Activated naive CD4-positive, alpha-beta T cell treated with anti-CD3 and anti-CD28 coated beads, Interleukin-2, amount 10 ng/mL, durations not matched to agents 7 days and 5 days (primary cell): Measurements from ENCODE around the gene MXD3.
A peak's percentile ranks its signal among the peaks of the same experiment; 100 is the strongest.
"Not testable (repeated sequence)": the region's sequence is repeated elsewhere in the genome, so short reads cannot be mapped to it uniquely, and the experiment has no call there.

Experiments used
- CTCF ChIA-PET: fragments of 350-600 bp; sonication (Branson Sonifier 250); formaldehyde crosslinking; loops from one replicate; lab custom pipeline; 2021; ENCODE audit warnings: antibody characterized with exemption; lab: Charles Lee
- DNase-seq: peaks from one replicate; pipeline ENCODE4 v3.0.0-alpha.2; 2020
- H3K27ac Mint-ChIP-seq: one replicate; pipeline ENCODE4 v1.8.0; 2021; ENCODE audit warnings: mild to moderate bottlenecking, moderate library complexity, mixed read lengths
- H3K27me3 Mint-ChIP-seq: one replicate; pipeline ENCODE4 v1.8.0; 2021; ENCODE audit warnings: mild to moderate bottlenecking, mixed read lengths
- H3K36me3 Mint-ChIP-seq: one replicate; pipeline ENCODE4 v1.8.0; 2021; ENCODE audit warnings: mixed read lengths
- H3K4me1 Mint-ChIP-seq: one replicate; pipeline ENCODE4 v1.8.0; 2021; ENCODE audit warnings: mixed read lengths
- H3K4me3 Mint-ChIP-seq: one replicate; pipeline ENCODE4 v1.8.0; 2021; ENCODE audit warnings: mild to moderate bottlenecking, moderate library complexity, mixed read lengths
- H3K9me3 Mint-ChIP-seq: one replicate; pipeline ENCODE4 v1.8.0; 2021; ENCODE audit warnings: mixed read lengths

Gene MXD3

GRCh38 chr5:177353093-177353492, 41.4 kb upstream of the MXD3 start:
- Mint-ChIP-seq H3K4me1 (peaks cover 77% of the 10 kb centered on the region), H3K4me3 (peak overlapping the region; percentile 15), H3K36me3 (peaks cover 25% of the 10 kb centered on the region)

GRCh38 chr5:177351392-177352329, 40.0 kb upstream of the MXD3 start, which contains the start of gene LMAN2:
Gene LMAN2 (minus strand): TSS chr5:177351668. CDS start chr5:177351647, 21 bp downstream.
- H3K9me3 Mint-ChIP-seq = peaks cover 11% of the 10 kb centered on the region
- DNase-seq = peak; percentile 94
- CTCF ChIA-PET = interaction anchor here (0.7 to 2.4 kb wide), 14 partner anchors 10 to 104 kb away, joined by 3 to 9 read pairs (median 4); no protein-coding TSS in a partner anchor
- peak within 1 kb of the TSS; percentile 99 for H3K27ac Mint-ChIP-seq
- peaks cover 32% of the 10 kb centered on the region for H3K36me3 Mint-ChIP-seq
- peaks cover 77% of the 10 kb centered on the region for H3K4me1 Mint-ChIP-seq
- no peaks in the 10 kb centered on the region for H3K27me3 Mint-ChIP-seq
- peak within 1 kb of the TSS; percentile 97 for H3K4me3 Mint-ChIP-seq

More at GRCh38 chr5:177353093-177353492, 41.4 kb upstream of the MXD3 start:
- Mint-ChIP-seq H3K9me3 (peaks cover 11% of the 10 kb centered on the region), H3K27ac (peak overlapping the region; percentile 7), H3K27me3 (no peaks in the 10 kb centered on the region)
- no peak for DNase-seq
- CTCF ChIA-PET = interaction anchor here (1.8 kb wide), 1 partner anchor 8 kb away, joined by 7 read pairs; no protein-coding TSS in a partner anchor

- CTCF ChIA-PET = interaction anchor here (0.6 to 2.4 kb wide), 14 partner anchors 11 to 123 kb away, joined by 3 to 9 read pairs (median 4); no protein-coding TSS in a partner anchor
- Mint-ChIP-seq H3K9me3 (peaks cover 10% of the 10 kb centered on the region), H3K4me3 (peak overlapping the region; percentile 97), H3K36me3 (peaks cover 39% of the 10 kb centered on the region), H3K27ac (peak overlapping the region; percentile 99), H3K27me3 (no peaks in the 10 kb centered on the region), H3K4me1 (peaks cover 76% of the 10 kb centered on the region)
- DNase-seq = no peak
Measured at GRCh38 chr5:177350776-177351391, 39.2 kb upstream of the MXD3 start.

- peaks cover 65% of the 10 kb centered on the region for H3K4me1 Mint-ChIP-seq
- peaks cover 3% of the 10 kb centered on the region for H3K9me3 Mint-ChIP-seq
- CTCF ChIA-PET = interaction anchor here (0.6 to 2.4 kb wide), 4 partner anchors 30 to 381 kb away, joined by 3 to 9 read pairs (median 4); no protein-coding TSS in a partner anchor
- H3K4me3 Mint-ChIP-seq = peak overlapping the region; percentile 97
- DNase-seq = no peak
- peaks cover 36% of the 10 kb centered on the region for H3K36me3 Mint-ChIP-seq
- H3K27me3 Mint-ChIP-seq = no peaks in the 10 kb centered on the region
- H3K27ac Mint-ChIP-seq = peak overlapping the region; percentile 29
Measured at GRCh38 chr5:177349762-177350161, 38.1 kb upstream of the MXD3 start.

- H3K27ac Mint-ChIP-seq = no peak overlapping the region
- DNase-seq = no peak
- peaks cover 60% of the 10 kb centered on the region for H3K4me1 Mint-ChIP-seq
- H3K9me3 Mint-ChIP-seq = no peaks in the 10 kb centered on the region
- H3K36me3 Mint-ChIP-seq = peaks cover 33% of the 10 kb centered on the region
- CTCF ChIA-PET = interaction anchor here (0.6 to 1.2 kb wide), 3 partner anchors 31 to 381 kb away, joined by 3 to 5 read pairs (median 4); no protein-coding TSS in a partner anchor
- H3K4me3 Mint-ChIP-seq = peak overlapping the region; percentile 97
- H3K27me3 Mint-ChIP-seq = no peaks in the 10 kb centered on the region
Measured at GRCh38 chr5:177349362-177349647, 37.6 kb upstream of the MXD3 start.

- Mint-ChIP-seq H3K36me3 (peaks cover 38% of the 10 kb centered on the region), H3K9me3 (no peaks in the 10 kb centered on the region), H3K4me1 (peaks cover 59% of the 10 kb centered on the region), H3K4me3 (no peak overlapping the region), H3K27me3 (no peaks in the 10 kb centered on the region), H3K27ac (no peak overlapping the region)
- CTCF ChIA-PET = interaction anchor here (0.5 to 1.5 kb wide), 3 partner anchors 22 to 36 kb away, joined by 3 to 4 read pairs (median 4); no protein-coding TSS in a partner anchor
- DNase-seq = no peak
Measured at GRCh38 chr5:177347699-177348098, 36.0 kb upstream of the MXD3 start.

GRCh38 chr5:177346820-177347219, 35.1 kb upstream of the MXD3 start:
- H3K27me3 Mint-ChIP-seq = no peaks in the 10 kb centered on the region
- H3K4me3 Mint-ChIP-seq = no peak overlapping the region
- H3K4me1 Mint-ChIP-seq = peaks cover 53% of the 10 kb centered on the region
- CTCF ChIA-PET = interaction anchor here (0.9 to 1.5 kb wide), 4 partner anchors 11 to 37 kb away, joined by 3 to 4 read pairs (median 3); no protein-coding TSS in a partner anchor
- no peak overlapping the region for H3K27ac Mint-ChIP-seq
- H3K9me3 Mint-ChIP-seq = no peaks in the 10 kb centered on the region
- no peak for DNase-seq
- peaks cover 41% of the 10 kb centered on the region for H3K36me3 Mint-ChIP-seq

GRCh38 chr5:177344891-177345290, 33.2 kb upstream of the MXD3 start:
- peaks cover 46% of the 10 kb centered on the region for H3K4me1 Mint-ChIP-seq
- no peak overlapping the region for H3K4me3 Mint-ChIP-seq
- no peaks in the 10 kb centered on the region for H3K27me3 Mint-ChIP-seq
- H3K36me3 Mint-ChIP-seq = peaks cover 49% of the 10 kb centered on the region
- H3K9me3 Mint-ChIP-seq = peaks cover 1% of the 10 kb centered on the region
- no peak for DNase-seq
- CTCF ChIA-PET = no interaction called here
- no peak overlapping the region for H3K27ac Mint-ChIP-seq

- H3K4me3 Mint-ChIP-seq = no peak overlapping the region
- DNase-seq = no peak
- H3K4me1 Mint-ChIP-seq = peaks cover 45% of the 10 kb centered on the region
- H3K36me3 Mint-ChIP-seq = peaks cover 49% of the 10 kb centered on the region
- H3K27ac Mint-ChIP-seq = no peak overlapping the region
- H3K9me3 Mint-ChIP-seq = peaks cover 5% of the 10 kb centered on the region
- no peaks in the 10 kb centered on the region for H3K27me3 Mint-ChIP-seq
- CTCF ChIA-PET = interaction anchor here (1.0 kb wide), 1 partner anchor 25 kb away, joined by 4 read pairs; no protein-coding TSS in a partner anchor
Measured at GRCh38 chr5:177343777-177344176, 32.1 kb upstream of the MXD3 start.

GRCh38 chr5:177343000-177343399, 31.3 kb upstream of the MXD3 start:
- H3K9me3 Mint-ChIP-seq, H3K27ac Mint-ChIP-seq, H3K27me3 Mint-ChIP-seq, H3K4me3 Mint-ChIP-seq, CTCF ChIA-PET, DNase-seq: not testable (repeated sequence)
- H3K4me1 Mint-ChIP-seq = peaks cover 42% of the 10 kb centered on the region
- peaks cover 50% of the 10 kb centered on the region for H3K36me3 Mint-ChIP-seq

- CTCF ChIA-PET = interaction anchor here (1.1 kb wide), 1 partner anchor 51 kb away, joined by 4 read pairs; no protein-coding TSS in a partner anchor
- Mint-ChIP-seq H3K9me3 (peaks cover 5% of the 10 kb centered on the region), H3K27ac (no peak overlapping the region), H3K4me1 (peaks cover 29% of the 10 kb centered on the region), H3K36me3 (peaks cover 52% of the 10 kb centered on the region), H3K27me3 (no peaks in the 10 kb centered on the region), H3K4me3 (no peak overlapping the region)
- no peak for DNase-seq
Measured at GRCh38 chr5:177339107-177339638, 27.5 kb upstream of the MXD3 start.

- CTCF ChIA-PET = interaction anchor here (0.6 to 1.1 kb wide), 2 partner anchors 20 to 52 kb away, joined by 3 to 4 read pairs; no protein-coding TSS in a partner anchor
- H3K9me3 Mint-ChIP-seq = peaks cover 5% of the 10 kb centered on the region
- no peaks in the 10 kb centered on the region for H3K27me3 Mint-ChIP-seq
- peaks cover 56% of the 10 kb centered on the region for H3K36me3 Mint-ChIP-seq
- H3K27ac Mint-ChIP-seq = no peak overlapping the region
- no peak for DNase-seq
- H3K4me1 Mint-ChIP-seq = peaks cover 26% of the 10 kb centered on the region
- no peak overlapping the region for H3K4me3 Mint-ChIP-seq
Measured at GRCh38 chr5:177338251-177339106, 26.8 kb upstream of the MXD3 start.
